Upper lobe of left lung (tissue), 6 donors: Measurements from ENCODE around the gene CFAP251. TPM values are rescaled to one million over a fixed set of nuclear protein-coding genes. Genes with fewer than 3 reads are reported as not detected.

Experiments used
- ATAC-seq, 2 donors: fragments of 200-7000 bp; cut with Tn5 transposase; one replicate each; pipeline ENCODE4 v1.9.1; 2022; ENCODE audit warnings: mild to moderate bottlenecking in 2 of 2, moderate library complexity in 2 of 2; ENCODE audit not compliant: low FRiP score in 2 of 2
- DNase-seq, 2 donors: peaks; one replicate each; pipeline ENCODE4 v3.0.0-alpha.2; 2019 to 2020
- H3K27ac ChIP-seq, 4 donors: fragments of 200-600 bp; sonication (generic); one replicate each; pipeline ENCODE4 v1.5.1; 2016 to 2019
- H3K27me3 ChIP-seq, 4 donors: fragments of 200-600 bp; sonication (generic); one replicate each; pipeline ENCODE4 v1.5.1; 2017 to 2019
- H3K36me3 ChIP-seq, 4 donors: fragments of 200-600 bp; sonication (generic); one replicate each; pipeline ENCODE4 v1.5.1; 2016 to 2019
- H3K4me1 ChIP-seq, 4 donors: fragments of 200-600 bp; sonication (generic); one replicate each; pipeline ENCODE4 v1.5.1; 2018 to 2019
- H3K4me3 ChIP-seq, 4 donors: fragments of 200-600 bp; sonication (generic); one replicate each; pipeline ENCODE4 v1.5.1; 2017 to 2019; ENCODE audit warnings: mild to moderate bottlenecking in 2 of 4, moderate library complexity in 1 of 4
- H3K9me3 ChIP-seq, 4 donors: fragments of 200-600 bp; sonication (generic); one replicate each; pipeline ENCODE4 v1.5.1; 2018 to 2019
- EP300 ChIP-seq, 4 donors: sonication (generic); formaldehyde crosslinking; IDR thresholded peaks; one replicate each; pipeline ENCODE4 v1.5.1; 2017; ENCODE audit warnings: antibody characterized with exemption in 4 of 4, control low read depth in 2 of 4
- POLR2A ChIP-seq, 4 donors: fragments of 450-650 bp; IDR thresholded peaks; one replicate each; pipeline ENCODE4 v1.5.1; 2016 to 2017; ENCODE audit warnings: antibody characterized with exemption in 4 of 4, mild to moderate bottlenecking in 2 of 4
- POLR2AphosphoS5 ChIP-seq, 2 donors: sonication (generic); formaldehyde crosslinking; IDR thresholded peaks; one replicate each; pipeline ENCODE4 v1.5.1; 2017; ENCODE audit warnings: antibody characterized with exemption in 2 of 2
- WGBS, 2 donors: methylation state at CpG; one replicate each; pipeline ENCODE4 v1.1.5; 2017 to 2018; 5-methylcytosine and 5-hydroxymethylcytosine counted together
- total RNA-seq, 6 donors: library from RNA; depleted of rRNA in 4 of 6; stranded (reverse); fragments of >200 nt in 4 of 6; gene quantifications; one replicate each; pipeline versions ENCODE4 v1.1.0 to v1.2.1, GENCODE V29; 2016 to 2021
- TF ChIP-seq, protein P1 (sequence below), 6 experiments: fragments of 450-650 bp in 4 of 6; fragments of 200-600 bp in 2 of 6; sonication (generic) in 2 of 6; IDR thresholded peaks; one replicate each; pipeline ENCODE4 v1.5.1; 2016 to 2019; ENCODE audit warnings: antibody characterized with exemption in 6 of 6
- donor health status: DM: no; HTN: no; CAD: no; lungs with moderate emphysema.
- donor health status: DM: no; HTN: yes; CAD: no; lungs with severe emphysema.

Gene CFAP251
- total RNA-seq, 6 donors from 2014 or later: 3.1 to 65.1 (median 12.7) TPM

DNA sequence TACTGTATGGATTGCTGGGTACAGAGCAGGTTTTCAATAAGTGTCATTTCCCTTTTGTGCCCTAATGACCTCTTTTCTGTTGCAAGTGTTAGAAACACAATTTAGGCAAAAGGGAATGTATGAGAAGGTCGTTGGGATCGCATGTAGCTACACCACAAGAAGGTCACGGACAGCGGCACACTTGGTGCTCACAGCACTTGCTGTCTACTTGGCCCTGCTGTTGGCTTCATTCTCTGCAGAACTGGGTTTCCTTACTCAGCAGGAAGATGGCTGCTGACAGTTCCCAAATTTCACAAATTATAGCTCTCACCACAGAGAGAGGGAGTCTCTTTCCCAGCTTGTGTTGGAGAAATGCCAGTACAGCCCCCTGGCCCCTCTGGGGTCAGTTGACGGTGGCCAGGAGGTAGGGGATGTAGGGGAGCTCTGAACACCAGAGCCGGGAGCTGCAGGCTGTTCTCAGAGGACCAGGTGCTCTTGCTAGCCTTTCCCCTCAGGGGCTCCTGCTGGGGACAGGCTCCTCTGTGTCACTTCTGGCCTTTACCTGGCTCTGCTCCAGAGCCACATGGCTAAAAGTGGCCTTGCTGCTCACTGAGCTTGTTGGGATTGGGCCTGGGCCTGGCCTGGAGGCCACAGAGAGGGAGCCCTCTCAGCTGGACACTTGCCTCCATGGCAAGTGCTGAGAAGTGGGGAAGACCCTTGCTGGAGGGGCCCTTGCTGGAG is 52.3 kb downstream of the CFAP251 start:
- Histone ChIP-seq H3K9me3 (peaks cover 0 to 6% (median 0%) of the 10 kb centered on the region in 4 donors), H3K36me3 (no peaks in the 10 kb centered on the region), H3K4me3 (no peak overlapping the region), H3K27ac (no peak overlapping the region), H3K4me1 (no peaks in the 10 kb centered on the region), H3K27me3 (no peaks in the 10 kb centered on the region)
- 66 to 69% methylated on average over 4 to 6 of the region's 6 CpGs for WGBS, 2 donors
- TF ChIP-seq, protein P1, sequence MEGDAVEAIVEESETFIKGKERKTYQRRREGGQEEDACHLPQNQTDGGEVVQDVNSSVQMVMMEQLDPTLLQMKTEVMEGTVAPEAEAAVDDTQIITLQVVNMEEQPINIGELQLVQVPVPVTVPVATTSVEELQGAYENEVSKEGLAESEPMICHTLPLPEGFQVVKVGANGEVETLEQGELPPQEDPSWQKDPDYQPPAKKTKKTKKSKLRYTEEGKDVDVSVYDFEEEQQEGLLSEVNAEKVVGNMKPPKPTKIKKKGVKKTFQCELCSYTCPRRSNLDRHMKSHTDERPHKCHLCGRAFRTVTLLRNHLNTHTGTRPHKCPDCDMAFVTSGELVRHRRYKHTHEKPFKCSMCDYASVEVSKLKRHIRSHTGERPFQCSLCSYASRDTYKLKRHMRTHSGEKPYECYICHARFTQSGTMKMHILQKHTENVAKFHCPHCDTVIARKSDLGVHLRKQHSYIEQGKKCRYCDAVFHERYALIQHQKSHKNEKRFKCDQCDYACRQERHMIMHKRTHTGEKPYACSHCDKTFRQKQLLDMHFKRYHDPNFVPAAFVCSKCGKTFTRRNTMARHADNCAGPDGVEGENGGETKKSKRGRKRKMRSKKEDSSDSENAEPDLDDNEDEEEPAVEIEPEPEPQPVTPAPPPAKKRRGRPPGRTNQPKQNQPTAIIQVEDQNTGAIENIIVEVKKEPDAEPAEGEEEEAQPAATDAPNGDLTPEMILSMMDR (IDR thresholded peaks at IDR 0.05): no peak
- TF ChIP-seq POLR2A (IDR thresholded peaks at IDR 0.05) (no peak), EP300 (IDR thresholded peaks at IDR 0.05) (no peak), POLR2AphosphoS5 (IDR thresholded peaks at IDR 0.05) (no peak)
- ATAC-seq: no peak
- DNase-seq: no peak

DNA sequence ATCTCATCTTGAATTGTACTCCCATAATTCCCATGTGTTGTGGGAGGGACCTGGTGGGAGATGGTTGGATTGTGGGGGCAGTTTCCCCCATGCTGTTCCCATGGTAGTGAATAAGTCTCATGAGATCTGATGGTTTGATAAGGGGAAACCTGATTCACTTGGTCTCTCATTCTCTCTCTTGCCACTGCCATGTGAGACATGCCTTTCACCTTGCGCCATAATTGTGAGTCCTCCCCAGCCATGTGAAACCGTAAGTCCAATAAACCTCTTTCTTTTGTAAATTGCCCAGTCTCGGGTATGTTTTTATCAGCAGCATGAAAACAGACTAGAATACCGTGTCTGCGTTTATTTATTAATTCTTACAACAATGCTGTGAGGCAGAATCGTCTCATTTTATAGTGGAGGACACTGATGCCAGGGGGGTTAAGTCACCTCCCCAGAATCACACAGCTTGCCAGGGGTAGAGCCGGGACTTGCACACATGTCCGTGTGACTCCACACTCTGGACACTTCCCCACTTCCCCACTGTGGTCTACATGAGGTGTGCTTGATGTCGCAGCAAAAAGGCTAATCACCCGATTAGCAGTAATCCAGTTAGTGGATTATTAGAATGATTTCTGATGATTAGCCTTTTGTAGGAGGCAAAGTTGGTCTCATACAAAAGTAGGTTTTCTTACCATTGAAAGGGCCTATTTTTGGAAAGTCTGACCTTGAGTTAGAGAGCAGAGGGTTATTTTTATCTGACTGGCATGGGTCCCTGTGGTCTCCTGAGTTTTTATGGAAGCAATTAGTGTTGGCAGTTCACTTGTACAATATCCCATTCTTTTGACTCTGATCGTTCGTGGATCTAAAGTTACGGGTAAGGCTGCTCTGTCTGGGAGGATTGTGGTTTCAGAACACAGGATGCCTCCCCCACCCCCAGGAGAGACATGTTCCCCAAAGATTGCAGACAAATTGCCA is 55.9 kb downstream of the CFAP251 start:
- 73 to 87% methylated on average over 13 of the region's 13 CpGs for WGBS, 2 donors
- Histone ChIP-seq H3K27me3 (no peaks in the 10 kb centered on the region), H3K27ac (no peak overlapping the region), H3K9me3 (peaks cover 0 to 6% (median 0%) of the 10 kb centered on the region in 4 donors), H3K4me3 (no peak overlapping the region), H3K36me3 (no peaks in the 10 kb centered on the region), H3K4me1 (no peaks in the 10 kb centered on the region)
- no peak for DNase-seq
- ATAC-seq: no peak
- TF ChIP-seq POLR2AphosphoS5 (IDR thresholded peaks at IDR 0.05) (no peak), EP300 (IDR thresholded peaks at IDR 0.05) (no peak), POLR2A (IDR thresholded peaks at IDR 0.05) (no peak)
- TF ChIP-seq, protein P1 (IDR thresholded peaks at IDR 0.05): no peak

DNA sequence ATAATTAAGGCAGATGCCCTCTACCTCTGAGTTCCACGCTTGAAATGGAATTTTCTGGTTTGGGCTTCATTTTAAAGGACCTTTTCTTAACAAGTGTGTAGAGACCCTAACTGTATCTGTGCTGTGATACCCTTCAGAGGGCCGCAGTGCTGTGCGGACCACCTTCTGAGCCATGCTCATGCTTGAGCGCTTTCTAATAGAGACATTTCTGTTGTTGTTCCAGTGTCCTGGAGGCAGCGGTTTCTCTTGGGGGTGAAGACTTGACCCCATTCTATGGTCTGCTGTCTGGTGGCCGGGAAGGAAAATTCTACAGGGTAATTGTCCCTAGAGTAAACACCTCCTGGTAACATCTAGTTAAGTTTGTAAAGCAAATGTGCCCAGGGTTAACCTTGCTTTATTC is 56.6 kb downstream of the CFAP251 start:
- H3K4me3 ChIP-seq: no peak overlapping the region
- 93 to 95% methylated on average over 6 of the region's 6 CpGs for WGBS, 2 donors
- H3K36me3 ChIP-seq: no peaks in the 10 kb centered on the region
- H3K27me3 ChIP-seq: no peaks in the 10 kb centered on the region
- H3K27ac ChIP-seq: no peak overlapping the region
- DNase-seq (no peak), ATAC-seq (no peak)
- H3K9me3 ChIP-seq: peaks cover 0 to 6% (median 0%) of the 10 kb centered on the region in 4 donors
- TF ChIP-seq EP300 (IDR thresholded peaks at IDR 0.05) (no peak), POLR2AphosphoS5 (IDR thresholded peaks at IDR 0.05) (no peak), POLR2A (IDR thresholded peaks at IDR 0.05) (no peak)
- TF ChIP-seq, protein P1 (IDR thresholded peaks at IDR 0.05): no peak
- no peaks in the 10 kb centered on the region for H3K4me1 ChIP-seq

DNA sequence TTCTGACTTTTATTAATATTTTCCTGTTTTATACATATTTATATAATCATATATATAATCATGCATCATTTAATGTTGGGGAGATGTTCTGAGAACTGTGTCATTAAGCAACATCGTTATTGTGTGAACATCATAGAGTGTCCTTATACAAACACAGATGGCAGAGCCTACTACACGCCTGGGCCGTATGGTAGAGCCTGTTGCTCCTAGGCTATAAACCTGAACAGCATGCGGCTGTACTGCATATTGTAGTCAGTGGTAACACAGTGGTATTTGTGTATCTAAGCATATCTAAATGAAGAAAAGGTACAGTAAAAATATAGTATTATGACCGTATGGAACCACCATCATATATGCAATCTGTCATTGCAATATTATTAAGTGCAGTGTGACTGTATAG is 58.6 kb downstream of the CFAP251 start:
- H3K4me1 ChIP-seq: no peaks in the 10 kb centered on the region
- H3K4me3 ChIP-seq: no peak overlapping the region
- no peaks in the 10 kb centered on the region for H3K27me3 ChIP-seq
- no peaks in the 10 kb centered on the region for H3K36me3 ChIP-seq
- no peak for ATAC-seq
- H3K27ac ChIP-seq: no peak overlapping the region
- TF ChIP-seq EP300 (IDR thresholded peaks at IDR 0.05): no peak
- TF ChIP-seq, protein P1 (IDR thresholded peaks at IDR 0.05): no peak
- TF ChIP-seq POLR2A (IDR thresholded peaks at IDR 0.05): no peak
- TF ChIP-seq POLR2AphosphoS5 (IDR thresholded peaks at IDR 0.05): no peak
- peaks cover 0 to 6% (median 0%) of the 10 kb centered on the region in 4 donors for H3K9me3 ChIP-seq
- DNase-seq: no peak
- 92 to 93% methylated on average over 5 of the region's 5 CpGs for WGBS, 2 donors
